CD4-positive, alpha-beta T cell treated with Interleukin-15 for 1 hour (primary cell): ENCODE data around the gene TEKT3.

Source experiments
- DNase-seq: peaks from one replicate; pipeline ENCODE4 v3.0.0-alpha.2; 2020

Gene TEKT3

GRCh38 chr17:15263680-15264079 is 77.7 kb downstream of the TEKT3 start:
- no peak for DNase-seq

DNA sequence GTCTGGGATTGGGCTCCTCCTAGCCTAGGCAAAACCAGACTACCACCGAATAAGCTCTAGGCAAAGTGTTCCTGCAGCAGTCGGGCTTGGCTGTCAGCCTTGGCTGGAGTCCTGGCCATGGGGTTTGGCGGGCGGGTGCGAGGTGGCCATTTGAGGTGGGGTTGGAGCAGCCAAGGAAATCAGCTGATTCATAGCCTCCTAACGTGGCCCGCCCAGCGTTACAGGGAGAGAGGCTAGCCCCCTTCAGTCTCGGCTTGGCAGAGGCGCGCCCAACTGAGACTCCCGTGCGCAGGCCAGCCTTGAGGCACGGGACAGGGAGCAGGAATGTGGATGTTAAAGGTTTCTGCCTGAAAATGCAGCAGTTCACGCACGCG is 78.2 kb downstream of the TEKT3 start:
- DNase-seq, result no peak

DNA sequence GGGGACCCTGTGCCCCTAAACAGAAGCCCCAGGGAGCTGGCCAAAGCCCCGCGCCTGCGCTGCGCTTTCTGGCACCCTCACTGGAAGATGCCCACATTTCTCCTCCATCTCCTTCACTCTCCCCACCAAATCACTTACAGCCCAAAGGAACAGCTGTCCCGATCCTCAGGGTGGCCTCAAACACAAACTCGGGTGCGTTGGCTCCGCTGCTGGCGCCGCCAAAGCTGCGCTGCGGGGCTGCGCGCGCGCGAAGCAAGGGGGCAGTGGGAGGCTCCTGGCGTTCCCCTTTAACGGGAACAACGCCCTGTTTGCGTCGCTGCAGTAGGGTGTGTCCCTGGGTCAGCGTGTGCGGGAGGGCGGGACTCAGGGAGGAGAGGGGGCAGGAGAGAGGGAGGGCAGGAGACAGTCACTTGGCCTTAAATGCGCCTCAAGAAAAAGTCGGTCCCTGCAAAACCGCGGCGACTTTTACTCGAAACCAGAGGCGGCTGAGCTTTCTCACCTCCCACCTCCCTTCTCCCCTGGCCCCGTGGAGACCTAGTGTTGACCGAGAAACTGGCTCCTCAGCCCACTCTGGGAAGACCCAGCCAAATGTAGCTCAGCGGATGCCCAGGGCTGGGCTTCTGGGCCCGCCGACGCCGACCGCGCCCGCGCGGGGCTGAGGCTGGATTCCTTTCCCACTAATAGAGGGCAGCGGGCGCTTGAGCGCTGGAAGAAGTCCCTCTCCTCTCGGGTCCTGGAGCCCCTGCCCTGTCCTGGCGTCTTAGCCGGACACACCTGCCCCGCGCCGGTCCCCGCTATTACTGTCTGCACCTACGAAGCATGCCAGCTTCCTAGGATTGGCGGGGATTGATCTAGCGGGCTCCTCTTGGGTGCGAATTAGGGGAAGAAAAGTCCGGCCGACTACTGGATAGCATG is 78.8 kb downstream of the TEKT3 start:
- DNase-seq, result peak; percentile 36

GRCh38 chr17:15261802-15262290 is 79.6 kb downstream of the TEKT3 start:
- no peak for DNase-seq

DNA sequence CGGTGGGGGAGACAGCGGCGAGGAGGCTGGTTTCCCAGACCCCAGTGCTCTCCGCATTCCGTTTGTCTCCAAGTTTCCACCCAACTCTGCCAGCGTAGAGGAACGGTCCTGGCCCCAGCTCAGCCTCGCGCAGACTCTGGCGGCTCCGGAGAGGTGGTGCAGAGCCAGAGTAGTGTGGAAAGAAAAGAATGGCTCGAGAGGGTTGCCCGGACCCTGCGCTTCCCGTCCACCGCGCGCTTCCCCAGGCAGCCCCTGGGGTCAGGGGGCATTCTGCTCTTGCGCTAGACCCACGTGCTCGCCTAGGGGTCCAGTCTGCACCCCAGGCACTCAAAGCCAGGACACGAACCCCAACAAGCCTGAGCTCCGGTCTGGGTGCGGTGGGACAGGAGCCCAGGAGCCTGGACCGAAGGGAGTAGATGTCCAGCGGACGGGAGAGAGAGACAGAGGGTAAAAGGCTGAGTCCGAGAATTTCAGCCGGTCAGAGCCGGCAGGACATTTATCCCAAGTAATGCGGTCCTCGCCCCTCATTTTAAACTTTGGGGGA is 80.1 kb downstream of the TEKT3 start:
- no peak for DNase-seq

DNA sequence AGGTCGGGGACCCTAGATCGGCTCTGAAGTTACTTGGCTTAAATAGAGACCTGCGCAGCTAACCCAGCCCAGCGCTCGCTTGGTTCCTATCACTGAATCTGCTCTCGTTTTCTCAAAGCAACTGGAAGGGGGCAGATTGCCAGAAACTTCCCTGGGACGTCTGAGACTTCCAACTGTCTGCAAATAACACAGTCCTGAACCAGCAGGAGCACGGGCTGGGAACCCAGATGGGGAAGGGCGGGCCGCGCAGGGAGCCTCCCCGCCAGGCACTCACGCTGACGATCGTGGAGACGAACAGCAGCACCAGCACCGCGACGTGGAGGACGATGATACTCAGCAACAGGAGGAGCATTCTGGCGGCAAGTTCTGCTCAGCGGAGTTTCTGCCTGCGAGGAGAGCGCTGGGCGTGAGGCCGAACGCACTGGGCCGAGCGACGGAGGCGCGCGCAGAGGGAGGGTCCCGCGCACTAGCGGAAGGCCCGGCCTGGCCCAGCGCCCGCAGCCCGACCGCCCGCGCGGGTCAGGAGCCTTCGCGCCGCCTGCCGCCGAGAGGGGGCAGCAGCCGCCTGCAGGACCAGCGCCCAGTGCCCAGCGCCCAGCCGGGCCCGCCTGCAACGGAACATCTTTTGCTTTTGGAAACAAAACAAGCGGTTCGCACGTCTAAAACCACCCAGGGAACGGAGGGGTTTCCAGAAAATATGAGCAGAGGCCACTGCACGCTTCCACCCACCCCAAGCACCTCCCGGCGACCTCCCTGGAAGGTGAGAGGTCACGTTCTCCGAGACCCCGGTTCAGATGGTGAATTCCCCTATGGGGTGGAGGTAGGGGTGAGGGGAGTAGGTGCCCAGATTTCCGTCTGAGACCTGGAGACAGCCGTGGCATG is 80.8 kb downstream of the TEKT3 start:
- DNase-seq, result peak; percentile 53

GRCh38 chr17:15257796-15258512 is 83.4 kb downstream of the TEKT3 start:
- DNase-seq, result no peak

- peak; percentile 53 for DNase-seq
Observed at GRCh38 chr17:15257258-15257788, 84.1 kb downstream of the TEKT3 start.

- no peak for DNase-seq
Observed at GRCh38 chr17:15256689-15257088, 84.7 kb downstream of the TEKT3 start.

DNA sequence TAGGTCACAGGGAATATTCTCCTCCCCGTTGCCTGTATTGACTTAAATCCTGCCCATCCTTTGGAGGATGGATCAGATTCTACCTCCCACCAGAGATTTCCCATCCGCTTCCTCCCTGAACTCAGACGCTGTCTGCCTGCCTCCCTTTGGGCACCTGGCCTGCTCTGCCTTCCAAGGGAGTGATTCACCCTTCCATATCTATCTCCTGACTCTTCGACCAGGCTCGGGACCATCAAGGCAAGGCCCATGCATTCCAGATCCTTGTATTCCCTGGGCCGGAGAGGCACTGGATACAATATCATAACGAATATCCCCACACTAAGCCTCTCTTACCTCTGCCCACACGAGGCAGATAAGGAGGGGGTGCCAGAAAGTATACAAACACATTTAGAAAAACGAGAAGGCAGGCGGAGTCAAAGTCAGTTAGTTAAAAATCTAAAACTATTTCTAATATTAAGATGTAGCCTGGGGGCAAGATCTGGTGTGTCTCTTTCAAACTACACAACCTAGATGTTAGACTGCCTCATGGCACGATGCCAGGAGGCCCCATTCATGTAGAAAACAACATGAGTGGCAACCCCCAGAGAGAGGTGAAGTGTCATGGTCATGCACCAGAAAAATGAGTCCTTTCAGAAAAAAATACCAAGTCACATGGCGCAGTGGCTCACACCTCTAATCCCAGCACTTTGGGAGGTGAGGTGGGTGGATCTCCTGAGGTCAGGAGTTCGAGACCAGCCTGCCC is 85.5 kb downstream of the TEKT3 start:
- no peak for DNase-seq
